PFSK-1 (cell line): ENCODE results near the gene IL20RB.

Source experiments
- FOXP2 ChIP-seq: optimal IDR thresholded peaks from 2 replicates; pipeline ENCODE3; 2011; ENCODE audit warnings: borderline replicate concordance, control low read depth, inconsistent platforms; ENCODE audit not compliant: insufficient read depth; ENCODE audit errors: extremely low read length, extremely low read depth
- POLR2AphosphoS5 ChIP-seq: IDR thresholded peaks from 2 replicates; pipeline ENCODE4 v1.6.1; 2012; ENCODE audit warnings: low read depth, mild to moderate bottlenecking, control low read depth, low read length, moderate library complexity
- SIN3A ChIP-seq: IDR thresholded peaks from 2 replicates; pipeline ENCODE4 v1.6.1; 2012; ENCODE audit warnings: mild to moderate bottlenecking, low read length, moderate library complexity, borderline replicate concordance; ENCODE audit not compliant: insufficient read depth
- TAF1 ChIP-seq: IDR thresholded peaks from 2 replicates; pipeline ENCODE4 v1.6.1; 2012; ENCODE audit warnings: low read length, control low read depth, borderline replicate concordance; ENCODE audit not compliant: insufficient read depth
- TF ChIP-seq, protein P1 (sequence below), 2 experiments: IDR thresholded peaks; 2 replicates each; pipeline versions ENCODE4 v1.6.1 to v1.8.0; 2011 to 2012; ENCODE audit warnings: low read depth in 2 of 2, low read length in 2 of 2, control low read depth in 1 of 2, inconsistent platforms in 1 of 2, mild to moderate bottlenecking in 1 of 2, moderate library complexity in 1 of 2; ENCODE audit not compliant: insufficient read depth in 1 of 2

IL20RB gene

DNA sequence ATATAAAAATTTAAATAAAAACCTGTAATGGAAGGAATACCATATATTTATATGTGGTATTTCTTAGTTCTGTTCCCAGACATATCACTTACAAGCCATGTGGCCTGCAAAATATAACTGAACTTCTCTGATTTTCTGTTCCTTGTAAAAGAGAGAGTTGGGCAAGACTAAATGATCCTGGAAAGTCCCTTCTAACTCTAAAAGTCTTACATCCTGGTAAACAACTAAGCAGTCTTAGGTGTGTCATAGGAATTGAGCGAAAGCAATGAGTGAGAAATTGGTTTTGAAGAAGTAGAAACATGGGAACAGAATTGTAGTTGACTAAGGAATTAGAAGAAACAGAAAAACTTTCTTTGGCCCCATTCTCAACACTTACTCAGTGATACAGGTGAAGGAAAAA, 25.3 kb upstream of the IL20RB start:
- TF ChIP-seq, protein P1, sequence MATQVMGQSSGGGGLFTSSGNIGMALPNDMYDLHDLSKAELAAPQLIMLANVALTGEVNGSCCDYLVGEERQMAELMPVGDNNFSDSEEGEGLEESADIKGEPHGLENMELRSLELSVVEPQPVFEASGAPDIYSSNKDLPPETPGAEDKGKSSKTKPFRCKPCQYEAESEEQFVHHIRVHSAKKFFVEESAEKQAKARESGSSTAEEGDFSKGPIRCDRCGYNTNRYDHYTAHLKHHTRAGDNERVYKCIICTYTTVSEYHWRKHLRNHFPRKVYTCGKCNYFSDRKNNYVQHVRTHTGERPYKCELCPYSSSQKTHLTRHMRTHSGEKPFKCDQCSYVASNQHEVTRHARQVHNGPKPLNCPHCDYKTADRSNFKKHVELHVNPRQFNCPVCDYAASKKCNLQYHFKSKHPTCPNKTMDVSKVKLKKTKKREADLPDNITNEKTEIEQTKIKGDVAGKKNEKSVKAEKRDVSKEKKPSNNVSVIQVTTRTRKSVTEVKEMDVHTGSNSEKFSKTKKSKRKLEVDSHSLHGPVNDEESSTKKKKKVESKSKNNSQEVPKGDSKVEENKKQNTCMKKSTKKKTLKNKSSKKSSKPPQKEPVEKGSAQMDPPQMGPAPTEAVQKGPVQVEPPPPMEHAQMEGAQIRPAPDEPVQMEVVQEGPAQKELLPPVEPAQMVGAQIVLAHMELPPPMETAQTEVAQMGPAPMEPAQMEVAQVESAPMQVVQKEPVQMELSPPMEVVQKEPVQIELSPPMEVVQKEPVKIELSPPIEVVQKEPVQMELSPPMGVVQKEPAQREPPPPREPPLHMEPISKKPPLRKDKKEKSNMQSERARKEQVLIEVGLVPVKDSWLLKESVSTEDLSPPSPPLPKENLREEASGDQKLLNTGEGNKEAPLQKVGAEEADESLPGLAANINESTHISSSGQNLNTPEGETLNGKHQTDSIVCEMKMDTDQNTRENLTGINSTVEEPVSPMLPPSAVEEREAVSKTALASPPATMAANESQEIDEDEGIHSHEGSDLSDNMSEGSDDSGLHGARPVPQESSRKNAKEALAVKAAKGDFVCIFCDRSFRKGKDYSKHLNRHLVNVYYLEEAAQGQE (IDR thresholded peaks at IDR 0.05; ENCODE audit: insufficient read depth in 1 of 2, low read depth in 2 of 2, low read length in 2 of 2) = no peak
- TF ChIP-seq FOXP2 = no peak
- no peak for TF ChIP-seq POLR2AphosphoS5
- no peak for TF ChIP-seq TAF1
- no peak for TF ChIP-seq SIN3A

DNA sequence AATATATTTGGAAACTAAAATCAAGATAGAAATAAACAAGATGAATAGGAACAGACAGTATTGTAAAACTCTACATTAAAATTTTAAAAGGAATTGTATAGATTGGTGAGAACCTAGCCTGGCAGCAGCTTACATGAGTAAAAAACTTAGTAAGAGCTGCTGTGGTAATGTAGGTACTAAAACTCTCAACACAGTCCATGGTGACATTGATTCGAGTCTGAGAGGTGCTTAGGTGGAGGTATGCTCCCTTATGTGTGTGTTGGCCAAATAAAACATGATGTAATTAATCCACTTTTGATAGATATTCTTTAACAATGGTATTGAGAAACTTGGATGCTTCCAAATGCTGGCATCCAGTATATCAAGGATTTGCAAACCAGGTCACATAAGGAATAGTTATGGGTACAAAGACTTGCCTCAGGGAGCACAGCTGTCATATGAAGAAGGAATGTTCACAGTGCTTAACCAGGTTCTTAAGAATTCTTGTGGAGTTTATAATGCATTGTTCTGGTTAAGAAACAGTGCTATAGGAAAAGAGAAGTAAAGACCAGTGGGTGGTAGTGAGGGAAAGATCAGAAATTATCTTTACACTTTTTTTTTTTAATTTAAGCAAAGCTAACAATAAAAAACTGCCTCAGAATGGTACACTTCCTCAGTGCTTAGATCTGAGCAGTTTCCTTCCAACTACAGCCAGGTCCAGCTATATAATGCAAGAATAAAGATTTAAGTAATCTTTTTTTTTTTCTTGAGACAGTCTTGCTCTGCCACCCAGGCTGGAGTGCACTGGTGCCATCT, 24.6 kb upstream of the IL20RB start:
- TF ChIP-seq FOXP2 (no peak), TAF1 (no peak), POLR2AphosphoS5 (no peak), SIN3A (no peak)
- TF ChIP-seq, protein P1 (IDR thresholded peaks at IDR 0.05; ENCODE audit: insufficient read depth in 1 of 2, low read depth in 2 of 2, low read length in 2 of 2) = no peak

DNA sequence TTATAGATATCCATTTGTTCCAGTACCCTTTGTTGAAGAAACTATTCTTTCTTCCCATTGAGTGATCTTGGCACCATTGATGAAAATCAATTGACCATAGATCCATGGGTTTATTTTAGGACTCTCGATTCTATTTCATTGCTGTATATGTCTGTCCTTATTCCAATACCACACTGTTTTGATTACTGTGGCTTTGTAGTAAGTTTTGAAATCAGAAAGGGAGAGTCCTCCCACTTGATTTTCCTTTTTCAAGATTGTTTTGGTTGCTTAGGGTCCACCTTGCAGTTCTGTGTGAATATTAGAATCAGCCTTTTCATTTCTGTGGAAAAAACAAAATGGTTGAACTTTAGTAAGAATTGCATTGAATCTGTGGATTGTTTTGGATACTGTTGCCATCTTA, 20.6 kb upstream of the IL20RB start:
- no peak for TF ChIP-seq TAF1
- TF ChIP-seq, protein P1 (IDR thresholded peaks at IDR 0.05; ENCODE audit: insufficient read depth in 1 of 2, low read depth in 2 of 2, low read length in 2 of 2) = no peak
- no peak for TF ChIP-seq POLR2AphosphoS5
- no peak for TF ChIP-seq SIN3A
- TF ChIP-seq FOXP2 = no peak

DNA sequence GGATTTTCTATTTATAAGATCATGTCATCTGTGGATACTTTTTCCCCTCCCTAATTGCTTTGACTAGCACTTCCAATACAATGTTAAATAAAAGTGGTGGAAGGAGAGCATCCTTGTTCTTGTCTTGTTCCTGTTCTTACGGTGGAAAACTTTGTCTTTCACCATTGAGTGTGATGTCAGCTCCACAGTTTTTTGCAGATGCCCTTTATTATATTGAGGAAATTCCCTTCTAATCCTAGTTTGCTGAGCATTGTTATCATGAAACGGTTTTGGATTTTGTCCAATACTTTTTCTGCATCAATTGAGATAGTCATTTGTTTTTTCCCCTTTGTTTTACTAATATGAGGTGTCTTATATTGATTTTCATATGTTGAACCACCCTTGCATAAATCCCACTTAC, 19.9 kb upstream of the IL20RB start:
- TF ChIP-seq TAF1 (no peak), FOXP2 (no peak)
- TF ChIP-seq, protein P1 (IDR thresholded peaks at IDR 0.05; ENCODE audit: insufficient read depth in 1 of 2, low read depth in 2 of 2, low read length in 2 of 2) = no peak

DNA sequence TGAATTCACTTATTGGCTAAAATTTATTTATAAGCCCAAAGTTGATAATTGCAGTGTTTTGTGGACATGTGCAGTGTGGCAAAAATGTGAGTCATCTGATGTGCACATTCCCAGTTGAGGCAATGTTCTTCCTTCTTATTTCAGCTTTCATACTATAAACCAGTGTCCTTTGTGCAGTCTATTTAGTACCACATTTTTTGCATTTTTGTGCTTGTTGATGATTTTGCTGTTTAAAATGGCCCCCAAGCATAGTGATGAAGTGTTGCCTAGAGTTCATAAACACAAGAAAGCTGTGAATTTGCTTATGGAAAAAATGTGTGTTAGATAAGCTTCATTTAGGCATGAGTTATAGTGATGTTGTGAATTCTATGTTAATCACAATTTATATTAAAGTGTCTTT, 19.4 kb upstream of the IL20RB start:
- no peak for TF ChIP-seq TAF1
- no peak for TF ChIP-seq SIN3A
- TF ChIP-seq FOXP2 = no peak
